Stimulated activated CD8-positive, alpha-beta memory T cell treated with anti-CD3 and anti-CD28 coated beads, Interleukin-15, amount 100 ng/mL, for 4 hours (primary cell): ENCODE measurements around the gene PLS3.

Experiments
- DNase-seq, 2 donors: peaks; one replicate each; pipeline ENCODE4 v3.0.0-alpha.2; 2020; ENCODE audit warnings: low read depth in 2 of 2

Gene PLS3

DNA sequence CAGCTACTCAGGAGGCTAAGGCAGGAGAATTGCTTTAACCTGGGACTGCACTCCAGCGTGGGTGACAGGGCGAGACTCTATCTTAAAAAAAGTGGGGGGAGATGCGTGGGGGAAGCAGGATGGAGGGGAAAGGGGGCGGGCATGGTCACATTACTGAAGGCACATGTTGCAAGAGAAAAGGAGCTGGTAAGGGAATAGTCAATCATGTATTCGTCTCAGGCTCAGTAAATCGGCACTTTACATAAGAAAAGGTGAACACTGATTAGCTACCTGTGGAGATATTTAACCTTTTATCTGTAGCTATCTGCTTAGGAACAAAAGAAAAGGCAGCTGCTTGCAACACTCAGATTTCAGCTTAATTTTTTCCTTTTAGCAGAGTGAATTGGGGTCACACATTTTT, 132.5 kb downstream of the PLS3 start:
- DNase-seq, result no peak

DNA sequence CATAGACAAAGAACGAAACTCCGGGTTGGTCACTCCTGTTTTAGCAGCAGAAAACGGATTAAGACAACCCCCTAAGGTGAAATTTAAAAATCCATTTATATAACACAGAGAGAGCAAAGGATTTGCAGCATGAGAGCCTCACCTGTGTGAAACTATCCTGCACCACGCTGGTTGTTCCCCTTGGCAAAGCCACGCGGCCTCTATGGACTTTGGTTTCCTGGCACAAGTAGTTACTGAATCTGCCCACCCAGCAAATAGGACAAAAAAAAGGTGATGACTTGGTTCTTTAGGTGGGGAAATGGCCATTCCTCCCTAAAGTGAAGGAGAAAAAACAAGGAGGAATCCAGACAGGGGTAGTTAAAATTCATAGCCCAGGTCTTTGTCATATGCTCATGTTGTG, 133.1 kb downstream of the PLS3 start:
- no peak for DNase-seq

DNA sequence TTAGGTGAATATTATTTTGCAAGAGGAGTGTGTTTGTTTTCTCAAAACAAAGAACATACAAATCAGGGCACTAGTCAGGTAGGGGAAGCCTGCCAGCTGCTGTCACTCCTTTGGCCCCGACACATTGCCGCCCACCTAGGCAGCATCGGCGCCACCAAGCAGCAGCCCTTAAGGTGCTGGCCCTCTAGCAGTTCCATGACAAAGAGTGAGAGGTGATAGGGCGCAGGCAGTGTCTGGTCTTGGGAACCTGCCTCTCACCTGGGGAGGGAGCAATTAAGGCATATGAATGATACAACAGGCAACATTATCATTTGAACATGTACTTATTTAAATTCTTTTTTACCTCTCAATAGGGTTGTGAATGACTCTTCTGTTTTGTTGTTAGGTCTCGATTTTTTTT, 135.1 kb downstream of the PLS3 start:
- DNase-seq, result no peak

DNA sequence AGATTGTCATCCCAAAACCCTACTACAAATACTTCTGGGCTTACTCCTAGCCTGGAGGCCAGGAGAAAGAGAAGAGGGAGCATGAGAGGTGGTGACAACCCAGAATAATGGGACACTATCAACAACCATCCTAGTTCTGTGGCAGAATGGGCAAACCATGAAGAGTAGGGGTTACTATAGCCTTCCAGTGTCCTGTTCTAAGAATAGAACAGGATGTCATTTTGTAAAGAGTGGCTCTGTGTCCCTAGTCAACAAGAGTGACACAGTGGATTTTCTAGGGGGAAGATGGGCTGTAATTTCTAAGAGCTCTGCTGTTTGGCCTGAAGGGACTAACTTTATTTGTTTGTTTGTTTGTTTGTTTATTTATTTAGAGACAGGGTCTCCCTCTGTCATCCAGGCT, 136.0 kb downstream of the PLS3 start:
- no peak for DNase-seq

DNA sequence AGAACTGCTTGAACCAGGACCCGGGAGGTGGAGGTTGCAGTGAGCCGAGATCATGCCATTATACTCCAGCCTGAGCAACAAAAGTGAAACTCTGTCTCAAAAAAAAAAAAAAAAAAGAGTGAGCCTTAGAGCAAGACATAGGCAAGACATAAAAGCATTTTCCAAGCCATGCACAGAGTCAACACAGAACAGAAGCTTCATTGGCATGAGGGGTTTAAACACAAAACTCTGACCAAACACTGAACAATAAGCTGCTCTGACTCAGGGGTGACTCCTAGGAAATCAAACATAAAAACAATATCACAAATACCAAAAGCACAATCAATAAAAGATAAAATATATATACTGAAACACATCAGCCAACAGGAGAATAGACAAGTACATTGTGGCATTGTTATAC, 136.8 kb downstream of the PLS3 start:
- no peak for DNase-seq
